SK-N-MC (cell line): ENCODE data around the gene UQCRC1.

Source experiments
- EZH2 ChIP-seq: fragments of 200-600 bp; sonication (generic); IDR thresholded peaks from one replicate; pipeline ENCODE4 v1.6.1; 2017; ENCODE audit warnings: antibody characterized with exemption
- FOXP2 ChIP-seq: optimal IDR thresholded peaks from 2 replicates; pipeline ENCODE3; 2011; ENCODE audit warnings: mild to moderate bottlenecking, moderate library complexity; ENCODE audit not compliant: insufficient read depth; ENCODE audit errors: extremely low read length, control extremely low read depth
- POLR2AphosphoS5 ChIP-seq: IDR thresholded peaks from 2 replicates; pipeline ENCODE4 v1.6.1; 2012; ENCODE audit warnings: mild to moderate bottlenecking, low read depth, low read length, borderline replicate concordance

GRCh38 chr3:48596157-48596556, 13.3 kb downstream of the UQCRC1 start:
- TF ChIP-seq POLR2AphosphoS5, result no peak
- no peak for TF ChIP-seq EZH2
- TF ChIP-seq FOXP2, result no peak
